IMR-90 (cell line): ENCODE measurements around the gene DUSP8. TPM values are rescaled to one million over a fixed set of nuclear protein-coding genes. Genes with fewer than 3 reads are reported as not detected.

Experiments used
- ATAC-seq: fragments of 200-7000 bp; cut with Tn5 transposase; 2 replicates; pipeline ENCODE4 v1.9.1; 2020; ENCODE audit warnings: low read depth, mild to moderate bottlenecking, moderate library complexity
- BruUV-seq: library from RNA; stranded (reverse); fragments of 400-500 nt; replicated peaks from 2 replicates; lab custom pipeline; 2021; lab: Mats Ljungman, UMichigan
- CTCF ChIA-PET: fragments of 300-600 bp; formaldehyde crosslinking; extraction: SDS; loops from one replicate; lab custom pipeline; 2021; ENCODE audit warnings: antibody characterized with exemption; lab: Yijun Ruan, JAX
- POLR2A ChIA-PET: fragments of 300-600 bp; sonication (Branson Sonifier 250); formaldehyde crosslinking; loops from one replicate; lab custom pipeline; 2022; ENCODE audit warnings: antibody characterized with exemption; ENCODE audit not compliant: unreplicated experiment; lab: Charles Lee
- DNase-seq: peaks from one replicate; pipeline ENCODE4 v3.0.0; 2013
- H2AFZ ChIP-seq: replicated peaks from 2 replicates; pipeline ENCODE3; 2013; ENCODE audit warnings: low read length, mild to moderate bottlenecking; ENCODE audit not compliant: poor library complexity
- H2AK5ac ChIP-seq: 2 replicates; pipeline ENCODE4 v1.6.1; 2013; ENCODE audit warnings: low read depth, low read length, inconsistent platforms
- H2AK9ac ChIP-seq: replicated peaks from 2 replicates; pipeline ENCODE3; 2013; ENCODE audit warnings: mild to moderate bottlenecking, low read depth, low read length, moderate library complexity; ENCODE audit not compliant: poor library complexity
- H2BK120ac ChIP-seq: 2 replicates; pipeline ENCODE4 v1.6.1; 2013; ENCODE audit warnings: low read depth, low read length, inconsistent platforms
- H2BK15ac ChIP-seq: 3 replicates; pipeline ENCODE4 v1.6.1; 2013; ENCODE audit warnings: low read depth, low read length, inconsistent platforms
- H2BK20ac ChIP-seq: 2 replicates; pipeline ENCODE4 v1.6.1; 2013; ENCODE audit warnings: low read depth, mild to moderate bottlenecking, inconsistent platforms, low read length, moderate library complexity
- H2BK5ac ChIP-seq: 2 replicates; pipeline ENCODE4 v1.6.1; 2013; ENCODE audit warnings: mild to moderate bottlenecking, low read depth, low read length, inconsistent platforms; ENCODE audit not compliant: poor library complexity, severe bottlenecking
- H3K14ac ChIP-seq: replicated peaks from 2 replicates; pipeline ENCODE4 v1.6.1; 2013; ENCODE audit warnings: low read depth, low read length, inconsistent platforms
- H3K18ac ChIP-seq: 2 replicates; pipeline ENCODE4 v1.6.1; 2013; ENCODE audit warnings: low read depth, low read length, control low read depth
- H3K23ac ChIP-seq: 2 replicates; pipeline ENCODE4 v1.6.1; 2013; ENCODE audit warnings: low read depth, low read length, inconsistent platforms
- H3K27ac ChIP-seq: 2 replicates; pipeline ENCODE4 v1.5.1; 2013; ENCODE audit warnings: mild to moderate bottlenecking, control low read depth, low read length; ENCODE audit not compliant: insufficient read depth
- H3K27me3 ChIP-seq: 2 replicates; pipeline ENCODE4 v1.6.1; 2013; ENCODE audit warnings: low read length; ENCODE audit not compliant: control insufficient read depth, insufficient read depth
- H3K36me3 ChIP-seq: 2 replicates; pipeline ENCODE4 v1.6.1; 2013; ENCODE audit warnings: low read length, mixed read lengths; ENCODE audit not compliant: control insufficient read depth, insufficient read depth
- H3K4ac ChIP-seq: 2 replicates; pipeline ENCODE4 v1.6.1; 2013; ENCODE audit warnings: low read depth, low read length, inconsistent platforms
- H3K4me1 ChIP-seq: 2 replicates; pipeline ENCODE4 v1.6.1; 2013; ENCODE audit warnings: low read length, mixed read lengths; ENCODE audit not compliant: control insufficient read depth, insufficient read depth
- H3K4me2 ChIP-seq: 2 replicates; pipeline ENCODE4 v1.6.1; 2013; ENCODE audit warnings: low read depth, mild to moderate bottlenecking, control low read depth, low read length, moderate library complexity
- H3K4me3 ChIP-seq: 2 replicates; pipeline ENCODE4 v1.5.1; 2013; ENCODE audit warnings: low read depth, mild to moderate bottlenecking, control low read depth, low read length, moderate library complexity; ENCODE audit not compliant: insufficient read depth
- H3K56ac ChIP-seq: 2 replicates; pipeline ENCODE4 v1.6.1; 2013; ENCODE audit warnings: low read length, inconsistent platforms; ENCODE audit not compliant: insufficient read depth; ENCODE audit errors: extremely low read depth
- H3K79me1 ChIP-seq, 2 experiments: 2 replicates each; pipeline ENCODE4 v1.6.1; 2013; ENCODE audit warnings: low read length in 2 of 2, inconsistent platforms in 1 of 2, low read depth in 1 of 2
- H3K9ac ChIP-seq: 2 replicates; pipeline ENCODE4 v1.6.1; 2013; ENCODE audit warnings: low read depth, low read length, control low read depth
- H3K9me1 ChIP-seq: 2 replicates; pipeline ENCODE4 v1.6.1; 2013; ENCODE audit warnings: low read length, inconsistent platforms; ENCODE audit not compliant: insufficient read depth
- H3K9me3 ChIP-seq: 2 replicates; pipeline ENCODE4 v1.6.1; 2013; ENCODE audit warnings: low read length; ENCODE audit not compliant: control insufficient read depth, insufficient read depth
- H4K20me1 ChIP-seq: 2 replicates; pipeline ENCODE4 v1.6.1; 2013; ENCODE audit warnings: low read length, inconsistent platforms; ENCODE audit not compliant: insufficient read depth
- H4K5ac ChIP-seq: 2 replicates; pipeline ENCODE4 v1.6.1; 2013; ENCODE audit warnings: mild to moderate bottlenecking, low read depth, low read length, control low read depth
- H4K8ac ChIP-seq, 2 experiments: 2 replicates each; pipeline ENCODE4 v1.6.1; 2013; ENCODE audit warnings: low read depth in 2 of 2, low read length in 2 of 2, control low read depth in 1 of 2, inconsistent platforms in 1 of 2
- H4K91ac ChIP-seq: 2 replicates; pipeline ENCODE4 v1.6.1; 2013; ENCODE audit warnings: low read depth, low read length, inconsistent platforms; ENCODE audit not compliant: insufficient read depth
- BHLHE40 ChIP-seq: fragments of 150-350 bp; IDR thresholded peaks from 2 replicates; pipeline ENCODE4 v1.6.1; 2016; ENCODE audit warnings: mild to moderate bottlenecking, low read depth, low read length
- CEBPB ChIP-seq: IDR thresholded peaks from 2 replicates; pipeline ENCODE4 v1.6.1; 2012; ENCODE audit warnings: low read depth, low read length, improper control_type of control experiment
- CHD1 ChIP-seq: IDR thresholded peaks from 2 replicates; pipeline ENCODE4 v1.6.1; 2012; ENCODE audit warnings: low read depth, low read length, improper control_type of control experiment
- ELK1 ChIP-seq: fragments of 150-350 bp; IDR thresholded peaks from 2 replicates; pipeline ENCODE4 v1.6.1; 2016; ENCODE audit warnings: low read depth, mild to moderate bottlenecking, low read length, moderate library complexity, borderline replicate concordance
- MAFK ChIP-seq: IDR thresholded peaks from 2 replicates; pipeline ENCODE4 v1.6.1; 2012; ENCODE audit warnings: low read depth, low read length, improper control_type of control experiment
- MXI1 ChIP-seq: IDR thresholded peaks from 2 replicates; pipeline ENCODE4 v1.6.1; 2012; ENCODE audit warnings: low read depth, mild to moderate bottlenecking, low read length, moderate library complexity, borderline replicate concordance
- NFE2L2 ChIP-seq: fragments of 150-350 bp; IDR thresholded peaks from 2 replicates; pipeline ENCODE4 v1.6.1; 2016; ENCODE audit warnings: low read depth, mild to moderate bottlenecking, low read length
- POLR2A ChIP-seq: IDR thresholded peaks from 2 replicates; pipeline ENCODE4 v1.6.1; 2012; ENCODE audit warnings: mild to moderate bottlenecking, low read depth, low read length
- RAD21 ChIP-seq: IDR thresholded peaks from 2 replicates; pipeline ENCODE4 v1.6.1; 2012; ENCODE audit warnings: low read length, improper control_type of control experiment
- RCOR1 ChIP-seq: IDR thresholded peaks from 2 replicates; pipeline ENCODE4 v1.6.1; 2012; ENCODE audit warnings: mild to moderate bottlenecking, low read length, improper control_type of control experiment; ENCODE audit not compliant: insufficient replicate concordance
- RFX5 ChIP-seq: IDR thresholded peaks from 2 replicates; pipeline ENCODE4 v1.8.0; 2012; ENCODE audit warnings: low read depth, mild to moderate bottlenecking, low read length, moderate library complexity
- SMC3 ChIP-seq: fragments of 150-350 bp; IDR thresholded peaks from 2 replicates; pipeline ENCODE4 v1.6.1; 2016; ENCODE audit warnings: low read depth, mild to moderate bottlenecking, antibody characterized with exemption, low read length, moderate library complexity
- WGBS, 2 experiments: methylation state at CpG; one replicate each; pipeline versions ENCODE4 v1.1.5 to v1.1.7; 2013; ENCODE audit warnings: missing lambda C conversion rate in 2 of 2; ENCODE audit not compliant: insufficient read length in 1 of 2; ENCODE audit errors: extremely low coverage in 2 of 2; 5-methylcytosine and 5-hydroxymethylcytosine counted together
- dilution Hi-C: fragments of 300-500 bp; cut with HindIII; formaldehyde crosslinking; loops from one replicate; pipeline ENCODE4 v1.14.3; 2018; ENCODE audit warnings: low sequenced_read_pairs; ENCODE audit not compliant: unreplicated experiment
- in situ Hi-C: fragments of 300-500 bp; cut with MboI; formaldehyde crosslinking; loops from 3 replicates; pipeline ENCODE4 v1.14.3; 2019; ENCODE audit warnings: low sequenced_read_pairs, inconsistent platforms, mixed read lengths
- intact Hi-C: fragments of 100-400 bp; cut with micrococcal nuclease; formaldehyde crosslinking; loops from 2 replicates; pipeline ENCODE4 v1.10.0; 2022
- polyA plus RNA-seq, 3 experiments: library from polyadenylated mRNA; depleted of rRNA; stranded (reverse); fragments of >200 nt; gene quantifications; 2 replicates each; pipeline ENCODE4 v1.2.3, GENCODE V29; 2012; ENCODE audit warnings: low replicate concordance in 1 of 3
- total RNA-seq: library from RNA; depleted of rRNA; stranded (reverse); fragments of >200 nt; gene quantifications from 2 replicates; pipeline ENCODE4 v1.2.3, GENCODE V29; 2012
- TF ChIP-seq, protein P1 (sequence below): conservative IDR thresholded peaks from 2 replicates; pipeline ENCODE4 v1.5.1; 2012; ENCODE audit warnings: mild to moderate bottlenecking, low read depth, low read length, improper control_type of control experiment
- TF ChIP-seq, protein P2 (sequence below): fragments of 150-350 bp; IDR thresholded peaks from 2 replicates; pipeline ENCODE4 v1.6.1; 2017; ENCODE audit warnings: mild to moderate bottlenecking, antibody characterized with exemption, low read length, low read depth

DUSP8 gene
- total and polyA plus RNA-seq, 2 of the 4 experiments (the other 2 are of a cell fraction), result 0.72 to 4.2 TPM

GRCh38 chr11:1600626-1601025 is 28.6 kb upstream of the DUSP8 start:
- H3K9me1 ChIP-seq, result no peaks in the 10 kb centered on the region
- in situ Hi-C loops, result no loop called here
- no peak overlapping the region for H2AFZ ChIP-seq
- TF ChIP-seq CHD1, result no peak
- no peak for TF ChIP-seq ELK1
- TF ChIP-seq NFE2L2, result no peak
- TF ChIP-seq, protein P1, sequence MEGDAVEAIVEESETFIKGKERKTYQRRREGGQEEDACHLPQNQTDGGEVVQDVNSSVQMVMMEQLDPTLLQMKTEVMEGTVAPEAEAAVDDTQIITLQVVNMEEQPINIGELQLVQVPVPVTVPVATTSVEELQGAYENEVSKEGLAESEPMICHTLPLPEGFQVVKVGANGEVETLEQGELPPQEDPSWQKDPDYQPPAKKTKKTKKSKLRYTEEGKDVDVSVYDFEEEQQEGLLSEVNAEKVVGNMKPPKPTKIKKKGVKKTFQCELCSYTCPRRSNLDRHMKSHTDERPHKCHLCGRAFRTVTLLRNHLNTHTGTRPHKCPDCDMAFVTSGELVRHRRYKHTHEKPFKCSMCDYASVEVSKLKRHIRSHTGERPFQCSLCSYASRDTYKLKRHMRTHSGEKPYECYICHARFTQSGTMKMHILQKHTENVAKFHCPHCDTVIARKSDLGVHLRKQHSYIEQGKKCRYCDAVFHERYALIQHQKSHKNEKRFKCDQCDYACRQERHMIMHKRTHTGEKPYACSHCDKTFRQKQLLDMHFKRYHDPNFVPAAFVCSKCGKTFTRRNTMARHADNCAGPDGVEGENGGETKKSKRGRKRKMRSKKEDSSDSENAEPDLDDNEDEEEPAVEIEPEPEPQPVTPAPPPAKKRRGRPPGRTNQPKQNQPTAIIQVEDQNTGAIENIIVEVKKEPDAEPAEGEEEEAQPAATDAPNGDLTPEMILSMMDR, result no peak
- TF ChIP-seq SMC3, result no peak
- TF ChIP-seq, protein P2, sequence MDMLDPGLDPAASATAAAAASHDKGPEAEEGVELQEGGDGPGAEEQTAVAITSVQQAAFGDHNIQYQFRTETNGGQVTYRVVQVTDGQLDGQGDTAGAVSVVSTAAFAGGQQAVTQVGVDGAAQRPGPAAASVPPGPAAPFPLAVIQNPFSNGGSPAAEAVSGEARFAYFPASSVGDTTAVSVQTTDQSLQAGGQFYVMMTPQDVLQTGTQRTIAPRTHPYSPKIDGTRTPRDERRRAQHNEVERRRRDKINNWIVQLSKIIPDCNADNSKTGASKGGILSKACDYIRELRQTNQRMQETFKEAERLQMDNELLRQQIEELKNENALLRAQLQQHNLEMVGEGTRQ, result no peak
- TF ChIP-seq MAFK, result no peak
- no peak for TF ChIP-seq BHLHE40
- TF ChIP-seq RAD21, result no peak
- no peak for TF ChIP-seq RCOR1
- no peak for TF ChIP-seq POLR2A
- TF ChIP-seq RFX5, result no peak
- no peak for TF ChIP-seq CEBPB
- TF ChIP-seq MXI1, result no peak
- no peak overlapping the region for H2BK15ac ChIP-seq
- H3K27me3 ChIP-seq, result peaks cover 51% of the 10 kb centered on the region
- no peak overlapping the region for H4K8ac ChIP-seq
- no peak overlapping the region for H2AK9ac ChIP-seq
- H3K36me3 ChIP-seq, result no peaks in the 10 kb centered on the region
- H2BK120ac ChIP-seq, result no peak overlapping the region
- H3K79me1 ChIP-seq, result no peaks in the 10 kb centered on the region
- no peak overlapping the region for H2AK5ac ChIP-seq
- no peaks in the 10 kb centered on the region for H3K9me3 ChIP-seq
- ChIA-PET POLR2A (no interaction called here), CTCF (no interaction called here)
- no peaks in the 10 kb centered on the region for H3K4me1 ChIP-seq
- no peak overlapping the region for H3K4ac ChIP-seq
- no peak overlapping the region for H3K4me2 ChIP-seq
- H3K56ac ChIP-seq, result no peak overlapping the region
- no peak overlapping the region for H3K9ac ChIP-seq
- no peak overlapping the region for H3K23ac ChIP-seq
- dilution Hi-C loops, result no loop called here
- intact Hi-C loops, result no loop called here
- DNase-seq (no peak), ATAC-seq (no peak)
- no CpG with 5 or more reads among the region's 5 CpGs for WGBS, 2 experiments
- H3K4me3 ChIP-seq, result no peak overlapping the region
- no peaks in the 10 kb centered on the region for H4K20me1 ChIP-seq
- no peak overlapping the region for H2BK20ac ChIP-seq
- H3K18ac ChIP-seq, result no peak overlapping the region
- no peak overlapping the region for H3K27ac ChIP-seq
- BruUV-seq, result no TSS peak
- no peak overlapping the region for H2BK5ac ChIP-seq
- H4K5ac ChIP-seq, result no peak overlapping the region
- no peak overlapping the region for H3K14ac ChIP-seq
- H4K91ac ChIP-seq, result no peak overlapping the region
